ENCODE results near the gene C12orf54.
"Not testable (repeated sequence)": the region's sequence is repeated elsewhere in the genome, so short reads cannot be mapped to it uniquely, and the experiment has no call there.

GRCh38 chr12:48434016-48434415 is 48.3 kb upstream of the C12orf54 start:
- not testable (repeated sequence) for TF ChIP-seq MAX (IDR thresholded peaks at IDR 0.05; ENCODE audit: insufficient read depth, insufficient read length); CTCF (IDR thresholded peaks at IDR 0.05; ENCODE audit: extremely low read depth in 1 of 2, insufficient read depth in 1 of 2, low read depth in 1 of 2, low read length in 2 of 2); EZH2 (IDR thresholded peaks at IDR 0.05; ENCODE audit: borderline replicate concordance, low read depth, low read length, severe bottlenecking); FOS (IDR thresholded peaks at IDR 0.05; ENCODE audit: borderline replicate concordance, insufficient read depth, low read length); POLR2A (IDR thresholded peaks at IDR 0.05; ENCODE audit: low read depth, low read length); POLR2AphosphoS5 (IDR thresholded peaks at IDR 0.05; ENCODE audit: insufficient read depth, low read depth, low read length); MYC (IDR thresholded peaks at IDR 0.05; ENCODE audit: low read depth, low read length); JUN (IDR thresholded peaks at IDR 0.05; ENCODE audit: borderline replicate concordance, insufficient read depth, insufficient read length, low read depth); GATA2 (IDR thresholded peaks at IDR 0.05; ENCODE audit: insufficient read depth, insufficient read length, low read depth, low read length)

Data from endothelial cell of umbilical vein (primary cell).